NB4 (cell line): Measurements from ENCODE around the gene DOCK3.

Experiments used
- MAX ChIP-seq: IDR thresholded peaks from 2 replicates; pipeline ENCODE4 v1.6.1; 2011; ENCODE audit warnings: low read depth, low read length
- POLR2A ChIP-seq: IDR thresholded peaks from 2 replicates; pipeline ENCODE4 v1.6.1; 2011; ENCODE audit warnings: mild to moderate bottlenecking; ENCODE audit not compliant: insufficient read length; ENCODE audit errors: extremely low read depth
- TF ChIP-seq, protein P1 (sequence below): IDR thresholded peaks from one replicate; pipeline ENCODE4 v1.5.1; 2012; ENCODE audit warnings: low read depth, low read length

DNA sequence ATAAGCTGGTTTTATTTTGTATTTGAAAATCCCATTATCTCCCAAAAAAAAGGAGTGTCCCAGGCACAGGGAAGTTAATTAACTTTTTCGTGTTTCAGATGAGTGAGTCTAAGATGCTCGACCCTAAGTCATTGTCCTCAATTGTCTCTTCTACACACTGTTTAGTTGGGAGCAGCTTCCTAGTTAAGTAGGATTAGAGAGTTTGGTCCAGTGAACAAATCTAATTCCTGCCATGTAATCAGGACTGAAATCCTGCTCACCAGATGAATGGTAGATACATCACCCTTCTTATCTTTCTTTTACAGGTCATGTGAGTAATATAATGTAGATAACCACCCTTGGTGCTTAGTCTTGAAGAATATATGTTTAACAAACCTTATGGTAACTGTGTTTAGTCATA, 481.4 kb downstream of the DOCK3 start:
- TF ChIP-seq, protein P1, sequence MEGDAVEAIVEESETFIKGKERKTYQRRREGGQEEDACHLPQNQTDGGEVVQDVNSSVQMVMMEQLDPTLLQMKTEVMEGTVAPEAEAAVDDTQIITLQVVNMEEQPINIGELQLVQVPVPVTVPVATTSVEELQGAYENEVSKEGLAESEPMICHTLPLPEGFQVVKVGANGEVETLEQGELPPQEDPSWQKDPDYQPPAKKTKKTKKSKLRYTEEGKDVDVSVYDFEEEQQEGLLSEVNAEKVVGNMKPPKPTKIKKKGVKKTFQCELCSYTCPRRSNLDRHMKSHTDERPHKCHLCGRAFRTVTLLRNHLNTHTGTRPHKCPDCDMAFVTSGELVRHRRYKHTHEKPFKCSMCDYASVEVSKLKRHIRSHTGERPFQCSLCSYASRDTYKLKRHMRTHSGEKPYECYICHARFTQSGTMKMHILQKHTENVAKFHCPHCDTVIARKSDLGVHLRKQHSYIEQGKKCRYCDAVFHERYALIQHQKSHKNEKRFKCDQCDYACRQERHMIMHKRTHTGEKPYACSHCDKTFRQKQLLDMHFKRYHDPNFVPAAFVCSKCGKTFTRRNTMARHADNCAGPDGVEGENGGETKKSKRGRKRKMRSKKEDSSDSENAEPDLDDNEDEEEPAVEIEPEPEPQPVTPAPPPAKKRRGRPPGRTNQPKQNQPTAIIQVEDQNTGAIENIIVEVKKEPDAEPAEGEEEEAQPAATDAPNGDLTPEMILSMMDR: no peak
- TF ChIP-seq MAX: no peak
- no peak for TF ChIP-seq POLR2A
